Panc1 (cell line): ENCODE measurements around the gene CD44. TPM values are rescaled to one million over a fixed set of nuclear protein-coding genes. Genes with fewer than 3 reads are reported as not detected.
A peak's percentile ranks its signal among the peaks of the same experiment; 100 is the strongest.

ENCODE experiments used
- ATAC-seq: fragments of 200-7000 bp; cut with Tn5 transposase; 2 replicates; pipeline ENCODE4 v1.9.1; 2020; ENCODE audit warnings: mild to moderate bottlenecking, moderate library complexity
- BruUV-seq: library from RNA; stranded (reverse); fragments of 400-500 nt; replicated peaks from 2 replicates; lab custom pipeline; 2021; lab: Mats Ljungman, UMichigan
- CTCF ChIA-PET: fragments of 300-600 bp; sonication (Branson Sonifier 250); formaldehyde crosslinking; loops from one replicate; lab custom pipeline; 2022; ENCODE audit warnings: antibody characterized with exemption; lab: Charles Lee
- POLR2A ChIA-PET: fragments of 300-600 bp; sonication (Branson Sonifier 250); formaldehyde crosslinking; loops from one replicate; lab custom pipeline; 2022; ENCODE audit warnings: antibody characterized with exemption; lab: Charles Lee
- DNase-seq: peaks from one replicate; pipeline ENCODE4 v3.0.0-alpha.2; 2010; ENCODE audit warnings: low read depth, low spot score
- H3K27ac ChIP-seq: 2 replicates; pipeline ENCODE4 v1.5.1; 2011; ENCODE audit warnings: mild to moderate bottlenecking, low read length, inconsistent platforms
- H3K27me3 ChIP-seq: fragments of 200-500 bp; sonication (Bioruptor generic); 2 replicates; pipeline ENCODE4 v1.6.0; 2014; ENCODE audit warnings: low read length, inconsistent platforms; ENCODE audit not compliant: control insufficient read depth, insufficient read depth
- H3K36me3 ChIP-seq: fragments of 200-500 bp; sonication (Bioruptor generic); 2 replicates; pipeline ENCODE4 v1.5.1; 2014; ENCODE audit warnings: inconsistent platforms, mild to moderate bottlenecking, low read length, moderate library complexity; ENCODE audit not compliant: control insufficient read depth, insufficient read depth
- H3K4me1 ChIP-seq: 2 replicates; pipeline ENCODE4 v1.5.1; 2011; ENCODE audit warnings: inconsistent platforms, mild to moderate bottlenecking, low read length, moderate library complexity; ENCODE audit not compliant: control insufficient read depth, insufficient read depth
- H3K4me3 ChIP-seq, 2 experiments: 2 replicates each; pipeline ENCODE4 v1.5.1; 2011 to 2012; ENCODE audit warnings: low read depth in 2 of 2, low read length in 2 of 2, mild to moderate bottlenecking in 2 of 2, inconsistent platforms in 1 of 2, moderate library complexity in 1 of 2
- H3K9me3 ChIP-seq: fragments of 200-500 bp; sonication (Bioruptor generic); 2 replicates; pipeline ENCODE4 v1.5.1; 2014; ENCODE audit warnings: low read depth, mild to moderate bottlenecking, inconsistent platforms, low read length, moderate library complexity; ENCODE audit not compliant: control insufficient read depth, insufficient read depth
- POLR2AphosphoS5 ChIP-seq: IDR thresholded peaks from 2 replicates; pipeline ENCODE4 v1.6.1; 2012; ENCODE audit warnings: mild to moderate bottlenecking, low read depth, low read length, moderate library complexity
- SIN3A ChIP-seq: IDR thresholded peaks from 2 replicates; pipeline ENCODE4 v1.6.1; 2012; ENCODE audit warnings: low read depth, mild to moderate bottlenecking, low read length, moderate library complexity, borderline replicate concordance; ENCODE audit not compliant: insufficient read depth
- TCF7L2 ChIP-seq: IDR thresholded peaks from 2 replicates; pipeline ENCODE4 v1.6.1; 2011; ENCODE audit warnings: mild to moderate bottlenecking, low read depth, low read length, inconsistent platforms
- in situ Hi-C: cut with HindIII; loops from 2 replicates; pipeline ENCODE4 v1.10.0; 2016; ENCODE audit warnings: low sequenced_read_pairs, low pct_unique_long_range_greater_than_20kb
- intact Hi-C: fragments of 100-400 bp; cut with micrococcal nuclease; formaldehyde crosslinking; loops from one replicate; pipeline ENCODE4 v1.10.0; 2022; ENCODE audit not compliant: unreplicated experiment
- total RNA-seq: library from RNA; stranded (reverse); gene quantifications from one replicate; pipeline ENCODE4 v1.2.1, GENCODE V29; 2021; ENCODE audit not compliant: unreplicated experiment
- TF ChIP-seq, protein P1 (sequence below): fragments of 450-650 bp; IDR thresholded peaks from 2 replicates; pipeline ENCODE4 v1.5.1; 2017; ENCODE audit warnings: mild to moderate bottlenecking

CD44 gene
- total RNA-seq, 1 experiment from 2014 or later, result 1,819 TPM

DNA sequence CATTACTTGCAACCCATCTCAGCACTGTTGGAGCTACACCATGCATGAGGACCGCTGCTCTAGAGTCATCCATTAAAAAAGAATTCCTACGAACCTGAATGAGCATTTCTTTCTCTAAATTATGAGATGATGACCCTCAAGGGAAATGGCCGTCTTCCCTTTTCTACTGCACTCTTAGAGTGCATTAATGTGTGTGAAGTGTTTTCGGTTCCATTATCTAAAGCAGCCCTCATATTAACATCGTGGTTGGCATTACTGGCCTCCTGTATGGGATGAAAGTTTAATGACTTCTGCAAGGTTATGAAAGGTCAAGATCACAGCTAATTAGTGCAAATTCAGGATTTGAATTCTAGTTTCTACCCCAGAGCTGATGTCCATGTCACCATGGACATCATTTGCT, 16.7 kb downstream of the CD44 start:
- BruUV-seq, result no TSS peak
- Histone ChIP-seq H3K4me3 (no peak overlapping the region), H3K27me3 (no peaks in the 10 kb centered on the region), H3K27ac (peak overlapping the region; percentile 97), H3K4me1 (peaks cover 100% of the 10 kb centered on the region), H3K36me3 (peaks cover 18% of the 10 kb centered on the region), H3K9me3 (no peaks in the 10 kb centered on the region)
- POLR2A ChIA-PET, result no interaction called here
- CTCF ChIA-PET, result no interaction called here
- TF ChIP-seq SIN3A (no peak), POLR2AphosphoS5 (0 out of 2 replicates have a peak, but pooled peaks have one; percentile 31)
- TF ChIP-seq, protein P1, sequence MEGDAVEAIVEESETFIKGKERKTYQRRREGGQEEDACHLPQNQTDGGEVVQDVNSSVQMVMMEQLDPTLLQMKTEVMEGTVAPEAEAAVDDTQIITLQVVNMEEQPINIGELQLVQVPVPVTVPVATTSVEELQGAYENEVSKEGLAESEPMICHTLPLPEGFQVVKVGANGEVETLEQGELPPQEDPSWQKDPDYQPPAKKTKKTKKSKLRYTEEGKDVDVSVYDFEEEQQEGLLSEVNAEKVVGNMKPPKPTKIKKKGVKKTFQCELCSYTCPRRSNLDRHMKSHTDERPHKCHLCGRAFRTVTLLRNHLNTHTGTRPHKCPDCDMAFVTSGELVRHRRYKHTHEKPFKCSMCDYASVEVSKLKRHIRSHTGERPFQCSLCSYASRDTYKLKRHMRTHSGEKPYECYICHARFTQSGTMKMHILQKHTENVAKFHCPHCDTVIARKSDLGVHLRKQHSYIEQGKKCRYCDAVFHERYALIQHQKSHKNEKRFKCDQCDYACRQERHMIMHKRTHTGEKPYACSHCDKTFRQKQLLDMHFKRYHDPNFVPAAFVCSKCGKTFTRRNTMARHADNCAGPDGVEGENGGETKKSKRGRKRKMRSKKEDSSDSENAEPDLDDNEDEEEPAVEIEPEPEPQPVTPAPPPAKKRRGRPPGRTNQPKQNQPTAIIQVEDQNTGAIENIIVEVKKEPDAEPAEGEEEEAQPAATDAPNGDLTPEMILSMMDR, result no peak
- intact Hi-C loops, result no loop called here
- no peak for DNase-seq
- no peak for ATAC-seq
- in situ Hi-C loops, result no loop called here

DNA sequence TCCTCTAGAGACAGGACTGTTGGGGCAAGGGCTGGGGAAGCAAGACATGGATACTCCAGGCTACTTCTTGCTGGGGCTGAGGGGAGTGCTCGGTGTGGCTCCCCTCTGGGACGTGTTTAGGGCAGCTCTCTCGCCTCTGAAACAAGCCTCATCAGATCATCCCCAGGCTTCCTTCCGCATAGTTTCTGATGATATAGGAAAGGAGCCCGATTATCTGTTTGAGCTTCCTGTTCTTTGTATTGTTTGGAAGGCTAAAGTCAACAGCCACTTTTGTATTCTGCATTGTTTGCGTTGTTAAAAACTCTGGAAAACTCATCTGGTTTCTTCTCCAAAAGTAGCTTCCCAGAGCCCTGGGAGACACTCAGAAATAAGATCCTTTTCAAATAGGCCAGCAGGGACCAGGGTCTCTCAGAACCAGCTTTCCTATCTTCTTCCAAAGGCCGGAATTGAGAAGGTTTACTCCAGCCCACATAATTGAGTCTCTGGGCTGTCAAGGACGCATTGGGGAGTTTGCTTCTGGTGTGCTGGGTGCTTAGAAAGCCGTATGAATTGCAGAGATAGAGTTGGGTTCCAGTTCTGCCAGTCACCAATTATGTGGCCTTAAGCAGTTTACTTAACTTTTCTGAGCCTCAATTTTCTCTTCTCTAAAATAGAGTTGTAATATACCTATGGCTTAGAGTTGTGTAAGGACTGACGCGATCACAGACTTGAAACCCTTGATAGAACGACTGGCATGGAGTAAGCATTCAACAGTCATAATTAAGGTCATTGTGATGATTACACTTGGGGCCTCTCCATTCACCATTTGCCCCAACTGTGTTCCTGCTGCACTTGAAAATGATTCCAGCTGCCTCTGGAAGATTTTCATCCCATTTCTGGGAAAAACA, 19.1 kb downstream of the CD44 start:
- ATAC-seq (no peak), DNase-seq (no peak)
- TF ChIP-seq, protein P1, result no peak
- TF ChIP-seq TCF7L2, result no peak
- TF ChIP-seq POLR2AphosphoS5, result peak; percentile 18; the same call in 1 of the 2 replicates
- ChIA-PET POLR2A (no interaction called here), CTCF (no interaction called here)
- H3K27ac ChIP-seq, result peak overlapping the region; percentile 99
- in situ Hi-C loops (no loop called here), intact Hi-C loops (no loop called here)
- BruUV-seq, result no TSS peak
- H3K36me3 ChIP-seq, result peaks cover 19% of the 10 kb centered on the region; the same call in 1 of the 2 replicates
- peak overlapping the region in 1 of 2 experiments; percentile 21; a peak in 2 of 4 replicates for H3K4me3 ChIP-seq
- no peaks in the 10 kb centered on the region for H3K27me3 ChIP-seq
- H3K4me1 ChIP-seq, result peaks cover 100% of the 10 kb centered on the region
- H3K9me3 ChIP-seq, result no peaks in the 10 kb centered on the region

DNA sequence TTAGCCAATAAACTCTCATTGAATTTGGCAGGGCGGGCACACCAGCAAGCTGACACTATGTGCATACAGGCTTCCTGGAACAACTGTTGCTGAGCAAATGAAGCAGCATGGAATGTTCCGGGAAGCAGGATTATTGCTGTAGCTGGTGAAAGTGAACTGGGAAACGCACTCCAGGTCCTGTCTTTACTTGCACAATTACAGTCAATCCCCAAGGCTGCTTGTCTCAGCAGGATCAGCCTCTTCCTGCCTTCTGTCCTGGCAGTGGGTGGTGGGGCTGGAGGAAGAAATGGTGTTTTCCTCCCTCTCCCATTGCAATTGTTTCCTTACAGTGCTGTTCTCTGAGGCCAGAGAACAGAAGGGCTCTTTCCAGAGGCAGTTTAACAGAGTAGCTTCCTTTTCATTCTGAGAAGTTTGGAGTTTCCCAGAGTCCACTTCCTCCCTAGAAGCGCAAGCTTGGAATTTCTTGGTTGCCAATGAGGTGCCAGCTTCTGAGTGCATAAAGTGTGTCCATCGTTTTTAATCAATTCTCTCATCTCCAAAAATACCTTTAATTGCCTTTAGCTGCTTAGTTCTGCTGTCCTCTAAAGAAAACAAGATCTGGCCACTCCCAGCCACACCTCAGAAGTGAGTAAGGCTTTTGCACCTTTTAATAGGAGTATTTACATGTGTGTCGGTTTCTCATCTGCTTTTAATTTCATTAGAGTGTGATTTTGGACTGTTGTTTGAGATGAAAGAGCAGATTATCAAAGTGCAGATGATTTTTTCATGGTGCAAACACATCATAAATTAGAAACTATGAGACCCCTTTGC, 19.9 kb downstream of the CD44 start:
- H3K4me1 ChIP-seq, result peaks cover 100% of the 10 kb centered on the region
- no peaks in the 10 kb centered on the region for H3K9me3 ChIP-seq
- ATAC-seq (0 out of 2 replicates have a peak, but pooled peaks have one; percentile 6), DNase-seq (no peak)
- in situ Hi-C loops, result no loop called here
- POLR2A ChIA-PET, result interaction anchor here (1.1 kb wide), 1 partner anchor 12 kb away, joined by 3 read pairs; no protein-coding TSS in a partner anchor
- TF ChIP-seq TCF7L2, result no peak
- TF ChIP-seq POLR2AphosphoS5, result peak; percentile 48
- peak overlapping the region; percentile 99 for H3K27ac ChIP-seq
- H3K27me3 ChIP-seq, result no peaks in the 10 kb centered on the region
- intact Hi-C loops, result no loop called here
- H3K36me3 ChIP-seq, result peaks cover 17% of the 10 kb centered on the region; the same call in 1 of the 2 replicates
- no TSS peak for BruUV-seq
- CTCF ChIA-PET, result no interaction called here
- peak overlapping the region in 1 of 2 experiments; percentile 21; a peak in 2 of 4 replicates for H3K4me3 ChIP-seq
